GM13976 (cell line): Measurements from ENCODE around the gene ATP5F1C.
"Not testable (repeated sequence)": the region's sequence is repeated elsewhere in the genome, so short reads cannot be mapped to it uniquely, and the experiment has no call there.

Experiments used
- DNase-seq: peaks from one replicate; pipeline ENCODE4 v3.0.0; 2012; ENCODE audit warnings: low spot score
- in situ Hi-C: fragments of 300-500 bp; cut with MboI; formaldehyde crosslinking; loops from one replicate; pipeline ENCODE4 v1.12.0; 2022; ENCODE audit warnings: low sequenced_read_pairs, mixed read lengths, inconsistent platforms; ENCODE audit not compliant: unreplicated experiment
- TF ChIP-seq, protein P1 (sequence below): IDR thresholded peaks from 2 replicates; pipeline ENCODE4 v1.5.1; 2012; ENCODE audit warnings: borderline replicate concordance, mild to moderate bottlenecking; ENCODE audit not compliant: insufficient read depth; ENCODE audit errors: extremely low read depth, missing control alignments, control extremely low read depth

The ATP5F1C gene

GRCh38 chr10:7787857-7788638, at the start of gene ATP5F1C, which contains the start of gene KIN:
TSS of gene ATP5F1C (plus strand) at chr10:7788177. CDS start at chr10:7788208, 31 bp downstream.
TSS of gene KIN (minus strand) at chr10:7787993. CDS start at chr10:7787933, 60 bp downstream.
- TF ChIP-seq, protein P1, sequence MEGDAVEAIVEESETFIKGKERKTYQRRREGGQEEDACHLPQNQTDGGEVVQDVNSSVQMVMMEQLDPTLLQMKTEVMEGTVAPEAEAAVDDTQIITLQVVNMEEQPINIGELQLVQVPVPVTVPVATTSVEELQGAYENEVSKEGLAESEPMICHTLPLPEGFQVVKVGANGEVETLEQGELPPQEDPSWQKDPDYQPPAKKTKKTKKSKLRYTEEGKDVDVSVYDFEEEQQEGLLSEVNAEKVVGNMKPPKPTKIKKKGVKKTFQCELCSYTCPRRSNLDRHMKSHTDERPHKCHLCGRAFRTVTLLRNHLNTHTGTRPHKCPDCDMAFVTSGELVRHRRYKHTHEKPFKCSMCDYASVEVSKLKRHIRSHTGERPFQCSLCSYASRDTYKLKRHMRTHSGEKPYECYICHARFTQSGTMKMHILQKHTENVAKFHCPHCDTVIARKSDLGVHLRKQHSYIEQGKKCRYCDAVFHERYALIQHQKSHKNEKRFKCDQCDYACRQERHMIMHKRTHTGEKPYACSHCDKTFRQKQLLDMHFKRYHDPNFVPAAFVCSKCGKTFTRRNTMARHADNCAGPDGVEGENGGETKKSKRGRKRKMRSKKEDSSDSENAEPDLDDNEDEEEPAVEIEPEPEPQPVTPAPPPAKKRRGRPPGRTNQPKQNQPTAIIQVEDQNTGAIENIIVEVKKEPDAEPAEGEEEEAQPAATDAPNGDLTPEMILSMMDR: no peak
- in situ Hi-C loops: no loop called here
- peak; percentile 99 for DNase-seq

- DNase-seq: no peak
- TF ChIP-seq, protein P1: no peak
- in situ Hi-C loops: no loop called here
Measured at GRCh38 chr10:7738536-7739407, 49.2 kb upstream of the ATP5F1C start.

- DNase-seq: no peak
- in situ Hi-C loops: no loop called here
- TF ChIP-seq, protein P1: no peak
Measured at GRCh38 chr10:7744307-7744706, 43.7 kb upstream of the ATP5F1C start.

DNA sequence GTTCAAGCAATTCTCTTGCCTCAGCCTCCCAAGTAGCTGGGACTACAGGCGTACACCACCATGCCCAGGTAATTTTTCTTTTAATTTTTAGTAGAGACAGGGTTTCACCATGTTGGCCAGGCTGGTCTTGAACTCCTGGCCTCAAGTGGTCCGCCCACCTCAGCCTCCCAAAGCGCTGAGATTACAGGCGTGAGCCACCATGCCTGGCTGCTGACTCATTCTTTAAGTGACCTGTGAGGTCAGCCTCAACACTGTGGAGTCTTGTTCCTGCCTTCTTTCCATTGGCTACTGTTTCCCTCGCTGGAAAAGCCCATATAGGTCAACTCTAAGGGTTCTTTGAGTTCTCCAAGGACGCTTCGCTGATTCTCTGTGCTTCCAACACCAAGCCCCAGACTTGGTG, 39.3 kb upstream of the ATP5F1C start:
- DNase-seq, in situ Hi-C loops: not testable (repeated sequence)

DNA sequence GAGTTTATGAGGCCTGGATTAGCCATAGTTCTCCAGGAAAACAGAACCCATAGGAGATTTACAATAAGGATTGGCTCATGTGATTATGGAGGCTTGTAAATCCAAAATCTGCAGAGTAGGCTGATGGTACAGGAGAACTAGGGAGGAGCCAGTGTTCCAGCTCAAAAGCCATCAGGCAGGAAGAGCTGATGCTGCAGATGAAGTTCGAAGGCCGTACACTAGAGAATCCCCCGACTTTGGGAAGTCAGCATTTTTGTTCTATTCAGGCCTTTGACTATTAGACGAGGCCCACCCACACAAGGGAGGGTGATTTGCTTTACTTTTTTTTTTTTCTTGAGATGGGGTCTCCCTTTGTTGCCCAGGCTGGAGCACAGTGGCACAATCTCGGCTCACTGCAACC, 37.8 kb upstream of the ATP5F1C start:
- in situ Hi-C loops: no loop called here
- TF ChIP-seq, protein P1: no peak
- no peak for DNase-seq

GRCh38 chr10:7752251-7752650, 35.7 kb upstream of the ATP5F1C start:
- DNase-seq: no peak
- TF ChIP-seq, protein P1: no peak
- in situ Hi-C loops: no loop called here

DNA sequence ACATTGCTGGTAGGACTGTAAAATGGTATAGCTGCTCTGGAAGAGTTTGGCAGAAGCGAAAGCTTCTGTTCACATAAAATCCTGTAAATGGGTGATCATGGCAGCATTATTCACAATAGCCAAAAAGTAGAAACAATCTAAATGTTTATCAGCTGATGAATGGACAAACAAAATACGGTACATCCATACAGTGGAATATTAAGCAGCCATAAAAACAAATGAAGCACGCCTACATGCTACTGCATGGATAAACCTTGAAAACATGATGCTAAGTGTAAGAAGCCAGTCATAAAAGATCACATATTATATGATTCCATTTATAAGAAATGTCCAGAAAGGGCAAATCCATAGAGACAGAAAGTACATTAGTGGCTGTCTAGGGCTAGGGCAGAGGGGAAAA, 32.9 kb upstream of the ATP5F1C start:
- no peak for DNase-seq
- in situ Hi-C loops: no loop called here
- TF ChIP-seq, protein P1: no peak
